Inflammatory macrophage (primary cell): Measurements from ENCODE around the gene SOST.
"Not testable (repeated sequence)": the region's sequence is repeated elsewhere in the genome, so short reads cannot be mapped to it uniquely, and the experiment has no call there.

Source experiments
- DNase-seq, 2 donors: peaks; one replicate each; pipeline ENCODE4 v3.0.0-alpha.2; 2020 to 2022
- total RNA-seq, 18 experiments: gene quantifications; one replicate each; lab custom pipeline; 2026; ENCODE audit warnings: mixed read lengths in 6 of 18, inconsistent platforms in 2 of 18; lab: John Stamatoyannopoulos, UW

The SOST gene
- total RNA-seq, result 0 to 0.16 (median 0) reads per million in 18 experiments

DNA sequence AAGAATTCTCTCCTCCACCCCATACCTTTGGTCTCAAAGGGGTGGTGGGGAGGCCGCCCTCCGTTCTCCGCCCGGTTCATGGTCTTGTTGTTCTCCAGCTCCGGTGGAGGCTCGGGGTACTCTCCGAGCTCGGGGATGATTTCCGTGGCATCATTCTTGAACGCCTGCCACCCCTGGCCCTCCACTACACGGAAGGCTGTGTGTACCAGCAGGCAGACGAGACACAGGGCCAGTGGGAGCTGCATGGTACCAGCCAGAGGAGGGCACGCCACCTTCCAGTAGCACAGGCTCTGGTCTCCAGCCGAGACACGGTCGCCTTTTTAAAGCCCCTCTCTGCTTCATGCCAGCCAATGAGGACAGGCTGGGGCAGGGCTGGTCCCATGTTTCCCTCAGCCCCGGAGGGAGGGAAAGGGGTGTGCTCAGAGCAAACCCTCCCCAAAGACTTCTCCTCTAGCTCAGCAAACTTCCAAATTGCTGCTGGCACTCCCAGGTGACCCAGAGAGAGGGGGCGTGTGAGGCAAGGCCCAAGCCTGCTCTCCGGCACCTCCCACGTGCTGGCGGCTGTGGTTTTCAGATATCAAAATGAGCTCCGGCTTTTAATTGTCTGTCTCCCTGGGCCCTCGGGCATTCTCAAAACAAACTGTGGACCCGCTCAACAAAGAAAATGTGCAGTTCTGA is at the start of gene SOST:
Gene SOST (minus strand): TSS at position 295 of the 678 bp plus-strand sequence. CDS start 50 bp downstream, at position 245.
- DNase-seq, result no peak

- DNase-seq, result peak; percentile 15 to 71
These were observed 49.5 kb upstream of the SOST start for GRCh38 chr17:43808076-43808475.

DNA sequence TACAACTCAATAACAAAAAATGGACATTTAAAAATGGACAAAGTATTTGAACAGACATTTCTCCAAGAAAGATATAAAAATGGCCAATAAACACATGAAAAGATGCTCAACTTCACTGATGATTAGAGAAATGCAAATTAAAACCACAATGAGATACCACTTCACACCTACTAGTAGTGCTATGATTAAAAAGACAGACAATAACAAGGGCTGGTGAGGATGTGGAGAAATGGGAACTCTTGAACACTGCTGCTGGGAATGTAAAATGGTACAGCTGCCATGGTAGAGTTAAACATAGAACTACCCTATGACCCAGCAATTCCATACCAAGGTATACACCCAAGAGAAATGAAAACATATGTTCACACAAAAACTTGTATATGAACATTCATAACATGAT is 46.5 kb upstream of the SOST start:
- no peak for DNase-seq

GRCh38 chr17:43803758-43804157 is 45.2 kb upstream of the SOST start:
- DNase-seq, result no peak

GRCh38 chr17:43801844-43802243 is 43.3 kb upstream of the SOST start:
- DNase-seq, result no peak

GRCh38 chr17:43800736-43801135 is 42.1 kb upstream of the SOST start:
- no peak for DNase-seq

- DNase-seq, result no peak
These were observed 40.5 kb upstream of the SOST start for GRCh38 chr17:43799047-43799446.

GRCh38 chr17:43798024-43798423 is 39.4 kb upstream of the SOST start:
- not testable (repeated sequence) for DNase-seq

DNA sequence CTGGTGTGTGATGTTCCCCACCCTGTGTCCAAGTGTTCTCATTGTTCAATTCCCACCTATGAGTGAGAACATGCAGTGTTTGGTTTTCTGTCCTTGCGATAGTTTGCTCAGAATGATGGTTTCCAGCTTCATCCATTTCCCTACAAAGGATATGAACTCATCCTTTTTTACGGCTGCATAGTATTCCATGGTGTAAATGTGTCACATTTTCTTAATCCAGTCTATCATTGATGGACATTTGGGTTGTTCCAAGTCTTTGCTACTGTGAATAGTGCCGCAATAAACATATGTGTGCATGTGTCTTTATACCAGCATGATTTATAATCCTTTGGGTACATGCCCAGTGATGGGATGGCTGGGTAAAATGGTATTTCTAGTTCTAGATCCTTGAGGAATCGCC is 34.1 kb upstream of the SOST start:
- DNase-seq, result not testable (repeated sequence)

GRCh38 chr17:43791589-43791988 is 33.0 kb upstream of the SOST start:
- peak in 1 of 2 donors; percentile 21 for DNase-seq

- DNase-seq, result peak in 1 of 2 donors; percentile 15
These were observed 31.8 kb upstream of the SOST start for GRCh38 chr17:43790311-43790940.

- DNase-seq, result no peak
These were observed 30.9 kb upstream of the SOST start for GRCh38 chr17:43789482-43789881.

DNA sequence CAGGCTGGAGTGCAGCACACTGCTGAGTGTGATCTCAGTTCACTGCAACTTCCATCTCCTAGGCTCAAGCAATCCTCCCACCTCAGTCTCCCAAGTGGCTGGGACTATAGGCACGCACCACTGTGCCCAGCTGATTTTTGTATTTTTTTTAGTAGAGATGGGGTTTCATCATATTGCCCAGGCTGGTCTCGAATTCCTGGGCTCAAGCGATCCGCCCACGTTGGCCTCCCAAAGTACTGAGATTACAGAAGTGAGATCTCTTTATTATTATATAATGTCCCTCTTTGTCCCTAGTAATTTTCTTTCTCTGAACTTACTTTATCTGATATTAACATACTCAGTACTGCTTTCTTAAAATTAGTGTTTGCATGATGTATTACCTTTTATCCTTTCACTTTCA is 29.9 kb upstream of the SOST start:
- DNase-seq, result peak in 1 of 2 donors; percentile 59

DNA sequence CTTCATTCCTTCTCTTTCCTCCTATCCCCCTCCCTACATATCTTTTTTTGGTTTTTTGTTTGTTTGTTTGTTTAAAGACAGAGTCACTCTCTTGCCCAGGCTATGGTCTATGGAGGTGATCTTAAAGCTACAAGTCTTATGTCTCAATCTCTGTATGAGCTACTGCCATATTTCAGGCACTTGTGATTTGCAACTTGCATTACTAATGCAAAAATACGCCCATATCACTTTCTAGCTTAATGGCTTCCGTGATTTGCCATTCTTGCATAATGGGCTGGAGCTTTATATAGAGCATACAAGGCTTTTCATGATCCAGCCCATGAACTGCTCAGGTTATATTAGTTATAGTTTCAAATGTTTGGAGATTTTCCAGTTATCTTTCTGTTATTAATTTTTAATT is 29.1 kb upstream of the SOST start:
- peak; percentile 80 for DNase-seq

GRCh38 chr17:43784628-43785101 is 26.1 kb upstream of the SOST start:
- DNase-seq, result peak in 1 of 2 donors; percentile 22

GRCh38 chr17:43784068-43784467 is 25.5 kb upstream of the SOST start:
- DNase-seq, result peak in 1 of 2 donors; percentile 30

GRCh38 chr17:43782913-43783680 is 24.5 kb upstream of the SOST start:
- peak in 1 of 2 donors; percentile 10 for DNase-seq

GRCh38 chr17:43780135-43780534 is 21.5 kb upstream of the SOST start, which contains the start of gene CFAP97D1:
Gene CFAP97D1 (plus strand): TSS chr17:43780435. CDS start chr17:43780463, 28 bp downstream.
- no peak for DNase-seq

- peak; percentile 83 for DNase-seq
These were observed 20.8 kb upstream of the SOST start for GRCh38 chr17:43779145-43780125.

DNA sequence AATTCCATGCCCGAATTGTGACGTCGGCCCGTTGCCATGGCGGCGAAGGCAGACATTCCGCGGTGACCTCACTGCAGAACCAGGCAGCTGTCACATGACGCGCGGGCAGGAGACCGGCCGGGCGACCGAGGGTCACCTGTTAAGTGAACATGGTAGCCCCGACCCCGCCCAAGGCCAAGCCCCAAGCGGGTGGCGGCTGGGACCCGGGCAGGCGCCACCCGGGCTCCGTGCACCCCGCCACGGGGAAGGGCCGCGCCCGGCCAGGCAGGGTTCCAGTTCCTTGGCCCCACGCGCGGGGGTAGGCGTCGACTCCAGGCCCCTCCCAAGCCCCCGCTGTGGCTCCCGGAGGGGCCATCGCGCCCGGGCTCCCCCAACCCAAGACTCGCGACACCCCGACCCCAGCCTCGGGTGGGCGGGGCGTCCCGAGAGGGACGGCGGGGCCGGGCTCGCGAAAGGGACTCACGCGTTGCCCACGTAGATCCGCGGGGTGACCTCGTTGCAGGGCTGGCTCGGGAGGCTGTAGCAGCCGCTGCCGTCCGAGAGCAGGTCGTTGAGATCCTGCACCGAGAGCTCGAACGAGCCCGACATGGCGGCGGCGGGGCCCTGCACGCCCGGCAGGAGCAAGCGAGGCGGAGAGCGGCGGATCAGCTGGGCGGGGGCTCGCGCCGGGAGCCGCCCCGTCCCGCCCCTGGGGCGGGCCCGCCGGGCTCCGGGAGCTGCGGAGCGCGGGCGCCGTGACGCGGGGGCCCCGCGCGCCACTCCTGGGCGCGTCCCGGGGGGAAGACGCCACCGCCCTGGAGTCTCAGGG is 19.9 kb upstream of the SOST start, which contains the start of gene DUSP3:
Gene DUSP3 (minus strand): TSS at position 641 of the 808 bp plus-strand sequence. CDS start 53 bp downstream, at position 588.
- peak; percentile 76 to 91 for DNase-seq
